HG02970 (cell line): ENCODE results near the gene SETD7.
"Not testable (repeated sequence)": the region's sequence is repeated elsewhere in the genome, so short reads cannot be mapped to it uniquely, and the experiment has no call there.

Source experiments
- ATAC-seq: cut with Tn5 transposase; IDR thresholded peaks from one replicate; pipeline ENCODE4 v1.9.1; 2021; ENCODE audit warnings: mild to moderate bottlenecking, moderate library complexity, moderate number of reproducible peaks; ENCODE audit not compliant: unreplicated experiment, low FRiP score

SETD7 gene

GRCh38 chr4:139472852-139473251 lies 83.2 kb downstream of the SETD7 start:
- no peak for ATAC-seq

GRCh38 chr4:139470997-139471665 lies 84.9 kb downstream of the SETD7 start:
- ATAC-seq, result no peak

GRCh38 chr4:139470295-139470694 lies 85.7 kb downstream of the SETD7 start:
- ATAC-seq, result no peak

DNA sequence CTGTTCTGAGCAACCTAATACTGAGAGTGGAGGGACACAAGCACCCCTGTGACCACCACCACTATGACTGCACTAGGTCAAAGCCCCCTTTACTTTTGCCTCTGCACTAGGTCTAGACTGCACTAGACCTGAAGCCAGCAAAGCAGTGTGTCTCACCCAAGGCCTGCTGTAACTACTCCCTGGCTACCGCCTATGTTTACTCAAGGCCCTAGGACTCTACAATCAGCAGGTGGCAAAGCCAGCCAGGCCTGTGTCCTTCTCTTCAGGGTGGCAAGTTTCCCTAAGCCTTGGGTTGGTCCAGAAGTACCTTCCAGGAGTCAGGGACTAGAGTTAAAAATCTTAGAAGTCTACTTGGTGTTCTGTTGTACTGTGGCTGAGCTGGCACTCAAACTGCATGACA lies 86.2 kb downstream of the SETD7 start:
- ATAC-seq, result no peak

DNA sequence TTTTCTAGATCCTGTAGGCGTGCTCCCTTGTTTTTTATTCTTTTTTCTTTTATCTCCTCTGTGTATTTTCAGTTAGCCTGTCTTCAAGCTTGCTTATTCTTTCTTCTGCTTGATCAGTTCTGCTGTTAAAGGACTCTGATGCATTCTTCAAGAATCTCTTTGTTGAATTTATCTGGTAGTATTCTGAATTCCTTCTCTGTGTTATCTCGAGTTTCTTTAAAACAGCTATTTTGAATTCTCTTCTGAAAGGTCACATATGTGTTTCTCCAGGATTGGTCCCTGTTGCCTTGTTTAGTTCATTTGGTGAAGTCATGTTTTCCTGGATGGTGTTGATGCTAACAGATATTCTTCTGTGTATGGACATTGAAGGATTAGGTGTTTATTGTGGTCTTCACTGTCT lies 86.8 kb downstream of the SETD7 start:
- no peak for ATAC-seq

DNA sequence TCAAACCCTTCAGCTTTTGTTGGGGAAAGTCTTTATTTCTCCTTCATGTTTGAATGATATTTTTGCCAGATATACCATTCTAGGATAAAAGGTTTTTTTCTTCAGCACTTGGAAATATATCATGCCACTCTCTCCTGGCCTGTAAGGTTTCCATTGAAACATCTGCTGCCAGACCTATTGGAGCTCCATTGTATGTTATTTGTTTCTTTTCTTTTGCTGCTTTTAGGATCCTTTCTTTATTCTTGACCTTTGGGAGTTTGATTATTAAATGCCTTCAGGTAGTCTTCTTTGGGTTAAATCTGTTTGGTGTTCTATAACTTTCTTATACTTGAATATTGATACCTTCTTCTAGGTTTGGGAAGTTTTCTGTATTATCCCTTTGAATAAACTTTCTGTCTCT lies 87.3 kb downstream of the SETD7 start:
- ATAC-seq, result not testable (repeated sequence)

- ATAC-seq, result no peak
These were observed 90.1 kb downstream of the SETD7 start for GRCh38 chr4:139465922-139466321.

GRCh38 chr4:139464512-139464911 lies 91.5 kb downstream of the SETD7 start:
- ATAC-seq, result not testable (repeated sequence)

DNA sequence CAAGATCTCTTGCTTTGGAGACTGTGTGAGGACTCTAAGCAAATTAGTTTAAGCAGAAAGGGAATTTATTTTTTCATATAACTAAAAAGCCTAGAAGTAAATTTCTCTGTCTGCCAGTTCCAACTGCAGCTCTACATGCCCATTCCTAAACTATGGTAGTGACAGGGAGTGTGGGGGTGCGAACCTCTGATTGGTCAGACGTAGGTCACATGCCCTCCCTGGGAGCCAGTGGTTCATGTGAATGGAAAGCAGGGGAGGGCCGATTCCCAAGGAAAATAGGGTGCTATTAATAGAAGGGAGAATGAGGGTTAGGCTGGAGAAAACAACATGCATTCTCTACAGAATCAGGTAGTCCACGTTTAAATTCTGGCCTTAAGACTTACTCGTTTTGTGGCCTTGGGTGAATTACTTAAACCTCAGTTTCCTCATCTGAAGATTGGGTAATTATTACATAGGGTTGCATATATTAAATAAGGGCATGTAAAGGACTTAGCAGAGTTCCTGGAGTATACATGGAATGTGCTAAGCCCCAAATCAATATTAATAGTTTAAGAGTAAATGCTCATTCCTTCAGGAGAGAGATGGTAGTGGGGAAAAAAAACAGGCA lies 94.9 kb downstream of the SETD7 start:
- no peak for ATAC-seq

GRCh38 chr4:139460565-139460964 lies 95.5 kb downstream of the SETD7 start:
- ATAC-seq, result no peak

DNA sequence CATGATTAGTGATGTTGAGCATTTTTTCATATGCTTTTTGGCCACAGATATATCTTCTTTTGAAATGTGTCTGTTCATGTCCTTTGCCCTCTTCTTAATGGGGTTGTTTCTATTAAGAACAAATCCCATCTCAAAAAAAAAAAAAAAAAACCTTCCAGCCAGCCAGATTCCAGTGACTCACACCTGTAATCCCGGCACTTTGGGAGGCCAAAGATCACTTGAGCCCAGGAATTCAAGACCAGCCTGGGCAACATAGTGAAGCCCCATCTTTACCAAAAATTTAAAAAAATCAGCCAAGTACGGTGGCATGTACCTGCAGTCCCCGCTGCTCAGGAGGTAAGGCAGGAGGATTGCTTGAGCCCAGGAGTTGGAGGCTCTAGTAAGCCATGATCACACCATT lies 97.0 kb downstream of the SETD7 start:
- no peak for ATAC-seq

DNA sequence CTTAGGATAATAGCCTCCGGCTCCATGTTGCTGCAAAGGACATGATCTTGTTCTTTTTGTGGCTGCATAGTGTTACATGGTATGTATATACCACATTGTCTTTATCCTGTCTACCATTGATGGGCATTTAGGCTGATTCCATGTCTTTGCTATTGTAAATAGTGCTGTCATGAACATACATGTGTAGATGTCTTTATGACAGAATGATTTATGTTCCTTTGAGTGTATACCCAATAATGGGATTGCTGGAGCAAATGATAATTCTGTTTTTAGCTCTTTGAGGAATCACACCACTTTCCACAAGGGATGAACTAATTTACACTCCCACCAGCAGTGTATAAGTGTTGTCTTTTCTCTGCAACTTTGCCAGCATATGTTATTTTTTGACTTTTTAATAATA lies 97.5 kb downstream of the SETD7 start:
- ATAC-seq, result no peak

GRCh38 chr4:139457318-139457717 lies 98.7 kb downstream of the SETD7 start:
- no peak for ATAC-seq

- no peak for ATAC-seq
These were observed 100.9 kb downstream of the SETD7 start for GRCh38 chr4:139455126-139455538.

- no peak for ATAC-seq
These were observed 101.6 kb downstream of the SETD7 start, which contains the start of gene RAB33B for GRCh38 chr4:139454111-139455045. RAB33B (plus strand) TSS chr4:139454121; CDS start chr4:139454196, 75 bp downstream.

- peak; percentile 91 for ATAC-seq
These were observed 102.5 kb downstream of the SETD7 start for GRCh38 chr4:139453371-139454110.

DNA sequence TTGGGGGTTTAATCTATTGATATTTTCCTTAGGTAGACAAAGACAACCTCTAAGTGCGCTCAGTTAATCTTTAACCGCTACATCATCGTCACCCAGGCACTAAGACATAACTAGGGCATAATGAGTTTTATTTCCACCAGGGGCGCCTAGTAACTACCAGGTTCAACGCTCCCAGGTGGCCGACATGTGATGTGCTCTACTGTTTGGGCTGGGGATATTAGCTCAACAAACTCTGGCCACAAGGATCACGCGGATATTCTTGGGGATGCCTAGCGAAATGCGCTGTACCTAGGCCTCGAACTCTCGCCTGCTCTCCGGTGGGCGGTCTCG lies 103.0 kb downstream of the SETD7 start:
- ATAC-seq, result peak; percentile 45

GRCh38 chr4:139451997-139452396 lies 104.0 kb downstream of the SETD7 start:
- no peak for ATAC-seq

- ATAC-seq, result no peak
These were observed 105.4 kb downstream of the SETD7 start for GRCh38 chr4:139450586-139450985.

GRCh38 chr4:139447078-139447477 lies 108.9 kb downstream of the SETD7 start:
- ATAC-seq, result not testable (repeated sequence)
